ENCODE data around the gene POLR2E.
"Not testable (repeated sequence)": the region's sequence is repeated elsewhere in the genome, so short reads cannot be mapped to it uniquely, and the experiment has no call there.

The POLR2E gene

DNA sequence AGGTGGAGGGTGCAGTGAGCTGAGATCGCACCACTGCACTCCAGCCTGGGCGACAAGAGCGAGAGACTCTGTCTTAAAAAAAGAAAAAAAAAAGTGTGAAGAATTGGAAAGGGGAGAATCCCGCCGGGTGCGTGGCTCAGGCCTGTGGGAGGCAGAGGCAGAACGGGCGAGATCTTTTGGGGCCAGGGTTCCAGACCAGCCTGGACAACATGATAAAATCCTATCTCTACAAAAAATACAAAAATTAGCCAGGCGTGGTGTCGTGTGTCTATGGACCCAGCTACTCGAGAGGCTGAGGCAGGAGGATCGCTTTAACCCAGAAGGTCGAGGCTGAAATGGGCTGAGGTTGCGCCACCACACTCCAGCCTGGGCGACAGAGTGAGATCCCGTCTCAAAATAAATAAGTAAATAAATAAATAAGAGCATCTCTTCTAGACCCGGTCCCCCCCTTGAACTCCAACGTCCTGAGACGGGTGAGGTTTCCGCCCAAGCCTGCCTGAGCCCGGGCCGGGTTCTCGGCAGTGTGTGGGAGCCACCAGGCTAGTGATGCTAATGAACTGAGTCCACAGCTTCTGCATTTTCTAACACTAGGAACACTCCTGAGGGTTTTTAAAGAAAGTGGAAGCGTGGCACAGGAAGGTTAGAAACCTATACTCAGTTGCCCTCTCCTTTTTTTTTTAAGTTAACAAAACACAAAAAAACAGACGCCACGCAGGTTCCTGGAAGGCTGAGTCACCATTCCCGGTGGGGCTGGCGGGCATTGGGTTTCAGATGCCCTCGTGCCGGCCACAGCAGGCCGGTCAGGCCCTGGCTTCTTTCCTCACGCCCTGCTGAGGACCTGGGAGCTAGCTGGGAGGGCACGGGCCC is 30.7 kb upstream of the POLR2E start:
- DNase-seq: peak; percentile 55

GRCh38 chr19:1123885-1124677 is 28.9 kb upstream of the POLR2E start:
- DNase-seq: no peak

- no peak for DNase-seq
These were observed 28.2 kb upstream of the POLR2E start for GRCh38 chr19:1123381-1123780.

- peak; percentile 93 for DNase-seq
These were observed 27.8 kb upstream of the POLR2E start for GRCh38 chr19:1122972-1123363.

DNA sequence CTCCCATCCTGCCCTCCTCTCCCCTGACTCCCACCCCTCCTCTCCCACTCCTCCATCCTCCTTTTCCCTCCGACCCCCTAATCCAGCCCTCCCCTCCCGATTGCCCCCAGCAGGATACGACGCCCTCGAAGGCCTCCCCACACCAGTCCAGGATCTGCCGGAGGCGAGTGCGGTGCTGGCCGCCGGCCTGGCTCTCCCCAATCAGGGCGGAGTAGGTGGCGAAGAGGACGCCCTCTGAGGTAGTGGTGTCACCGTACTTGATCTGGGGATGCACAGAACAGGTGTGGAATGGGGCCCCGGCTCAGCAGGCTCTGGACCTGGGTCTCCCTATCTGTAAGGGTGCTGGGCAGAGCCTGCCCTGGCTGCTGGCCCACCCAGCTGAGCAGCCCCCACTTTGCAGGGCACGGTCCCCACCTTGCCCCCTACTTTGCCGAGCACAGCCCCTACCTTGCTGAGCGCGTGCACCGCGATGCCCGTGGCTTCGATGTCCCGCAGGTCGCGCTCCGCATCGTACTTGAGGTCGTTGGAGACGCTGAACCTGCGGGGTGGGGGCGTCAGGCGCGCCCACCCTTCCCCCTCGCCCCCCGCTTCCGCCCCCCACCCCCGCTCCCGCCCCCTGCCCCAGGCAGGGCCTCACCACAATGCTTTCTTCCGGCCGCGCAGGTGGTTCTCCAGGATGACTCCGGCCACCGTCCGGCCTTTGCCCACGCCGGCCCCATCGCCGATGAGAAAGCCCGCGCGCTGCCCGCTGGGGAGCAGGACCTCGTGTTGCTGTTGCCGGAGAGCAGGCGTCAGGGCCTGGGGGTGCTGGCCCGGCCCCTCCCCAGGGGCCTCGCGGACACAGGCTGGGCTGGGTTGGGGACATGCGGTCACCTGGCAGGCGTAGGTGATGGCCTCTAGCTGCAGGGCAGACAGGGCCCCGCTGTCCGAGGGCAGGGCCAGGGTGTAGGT is 27.1 kb upstream of the POLR2E start:
- DNase-seq: no peak

DNA sequence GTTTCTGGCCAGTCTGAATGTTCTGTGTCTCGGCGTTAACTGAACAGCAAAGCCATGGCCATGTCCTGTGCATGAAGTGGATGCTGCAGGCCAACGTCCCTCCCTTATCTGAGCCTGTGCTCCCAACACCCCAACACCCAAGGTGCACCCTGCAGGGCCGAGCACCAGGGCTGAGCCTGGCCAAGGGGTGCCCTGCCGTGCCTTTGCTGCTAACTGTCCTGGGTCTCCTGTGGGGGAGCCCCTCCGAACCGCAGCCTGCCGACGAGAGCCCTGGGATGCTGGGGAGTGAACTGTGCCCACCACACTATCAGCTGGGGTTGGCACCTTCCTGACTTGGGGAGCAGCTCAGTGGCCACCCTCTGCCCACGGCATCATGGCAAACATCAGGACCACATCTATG is 26.2 kb upstream of the POLR2E start:
- DNase-seq: no peak

- DNase-seq: no peak
These were observed 24.5 kb upstream of the POLR2E start for GRCh38 chr19:1119475-1120217.

- DNase-seq: no peak
These were observed 23.8 kb upstream of the POLR2E start for GRCh38 chr19:1118999-1119398.

GRCh38 chr19:1117654-1118053 is 22.5 kb upstream of the POLR2E start:
- no peak for DNase-seq

GRCh38 chr19:1116726-1117581 is 21.8 kb upstream of the POLR2E start:
- DNase-seq: no peak

- no peak for DNase-seq
These were observed 20.7 kb upstream of the POLR2E start for GRCh38 chr19:1115646-1116420.

GRCh38 chr19:1114728-1115127 is 19.6 kb upstream of the POLR2E start:
- not testable (repeated sequence) for DNase-seq

DNA sequence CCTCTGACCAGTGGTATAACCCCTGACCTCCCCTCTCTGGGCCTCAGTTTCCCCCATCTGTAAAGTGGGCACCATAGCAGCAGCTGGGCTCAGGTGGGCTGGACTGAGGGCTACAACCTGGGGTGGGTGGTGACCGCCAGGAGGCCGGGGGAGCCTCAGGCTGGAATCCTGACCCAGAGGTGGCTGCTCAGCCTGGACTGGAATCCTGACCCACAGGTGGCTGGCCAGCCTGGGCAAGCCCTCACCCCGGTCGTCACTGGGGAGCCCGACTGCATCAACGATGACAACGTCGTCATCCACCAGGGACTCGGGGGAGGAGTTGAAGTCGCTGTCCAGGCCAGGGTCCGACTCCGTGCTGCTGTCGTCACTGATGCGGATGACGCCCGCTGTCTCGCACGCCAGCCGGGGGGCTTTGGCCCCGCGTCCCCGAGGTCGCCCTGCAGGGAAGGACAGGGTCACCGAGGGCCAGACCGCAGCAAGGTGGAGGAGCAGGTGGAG is 18.9 kb upstream of the POLR2E start:
- no peak for DNase-seq

DNA sequence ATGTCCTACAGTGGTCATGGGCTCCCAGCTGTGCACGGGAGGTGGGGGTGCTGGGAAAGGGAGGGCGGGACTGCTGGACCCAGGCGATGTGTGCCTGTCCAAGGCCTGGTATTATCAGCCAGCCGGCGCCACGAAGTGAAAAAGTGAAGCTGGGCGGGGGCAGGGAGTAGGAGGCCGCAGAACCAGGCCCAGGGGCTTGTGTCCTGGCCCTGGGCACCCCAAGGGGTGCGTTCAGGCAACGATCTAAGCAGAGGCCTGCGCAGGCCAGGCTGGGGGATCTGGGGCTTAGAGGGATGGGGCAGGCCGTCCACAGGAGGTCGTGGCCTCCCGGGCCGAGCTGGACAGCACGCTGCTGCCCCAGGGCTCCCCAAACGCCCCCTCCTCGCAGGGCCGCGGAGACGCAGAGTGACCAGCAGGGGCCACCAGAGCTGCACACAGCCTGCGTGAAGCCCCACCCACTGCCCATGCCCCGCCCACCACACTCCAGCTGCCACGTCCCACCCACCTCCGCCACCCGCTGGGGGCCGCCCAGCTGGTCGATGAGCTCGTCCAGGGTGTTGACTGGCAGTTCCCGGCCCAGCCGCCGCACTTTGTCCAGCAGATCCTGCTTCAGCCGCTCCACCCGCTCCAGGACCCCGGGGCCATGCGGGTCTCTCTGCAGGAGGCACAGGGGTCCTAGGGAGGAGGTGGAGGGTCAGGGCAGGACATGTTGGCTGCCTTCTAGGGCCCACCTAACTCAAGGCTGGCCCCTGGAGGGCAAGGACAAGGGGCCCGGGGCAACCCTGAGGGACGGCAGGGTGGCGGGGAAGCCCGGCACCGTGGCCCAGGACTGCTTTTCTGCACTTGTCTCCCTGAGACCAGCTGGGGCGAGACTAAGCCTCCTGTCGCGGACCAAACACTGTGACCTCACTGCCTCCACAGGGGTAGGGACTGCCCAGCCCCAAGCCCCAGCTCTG is 18.1 kb upstream of the POLR2E start:
- peak; percentile 91 for DNase-seq

DNA sequence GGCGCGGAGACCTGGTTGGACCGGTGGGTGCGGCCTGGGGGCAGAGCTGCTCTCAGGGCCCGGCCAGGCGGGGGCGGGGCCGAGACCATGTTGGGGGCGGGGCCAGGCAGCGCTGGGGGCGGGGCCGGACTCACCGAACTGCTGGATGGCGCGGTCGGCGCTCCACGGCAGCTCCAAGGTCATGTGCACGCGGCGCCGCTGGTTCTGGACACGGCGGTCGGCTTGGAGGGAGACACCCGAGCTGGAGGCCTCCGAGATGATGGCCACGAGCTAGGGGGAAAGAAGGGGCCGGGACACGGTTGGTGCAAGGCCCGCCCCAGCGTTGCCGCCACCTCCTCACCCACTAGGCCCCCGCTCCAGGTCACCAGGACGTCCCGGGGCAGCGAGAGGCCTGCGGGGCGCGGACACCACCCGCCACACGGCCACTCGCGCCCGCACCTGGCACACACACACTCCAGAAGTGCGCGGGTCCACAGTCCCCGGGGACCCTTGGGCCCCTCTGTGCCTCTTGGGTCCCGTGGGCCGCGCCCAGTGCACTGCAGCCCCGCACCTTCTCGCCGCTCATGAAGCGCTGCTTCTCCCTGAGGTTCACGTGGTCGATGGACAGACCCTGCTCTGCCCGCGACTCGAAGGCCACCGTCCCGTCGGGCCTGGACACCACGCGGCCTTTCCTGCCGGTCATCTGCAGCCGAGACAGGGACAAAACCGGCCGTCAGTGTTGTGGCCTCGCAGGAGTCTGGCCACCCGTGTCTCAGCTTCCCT is 17.3 kb upstream of the POLR2E start:
- DNase-seq: peak; percentile 31

GRCh38 chr19:1111641-1112267 is 16.6 kb upstream of the POLR2E start:
- DNase-seq: no peak

GRCh38 chr19:1110809-1111640 is 15.8 kb upstream of the POLR2E start:
- no peak for DNase-seq

Data from T1000 (cell line).